Measurements from ENCODE around the gene APC2. TPM values are rescaled to one million over a fixed set of nuclear protein-coding genes. Genes with fewer than 3 reads are reported as not detected.

Gene APC2
- total and polyA plus RNA-seq, 2 donors (not counting 1 experiment from before 2014, with no cell fraction given), result 0.12 to 0.16 TPM

DNA sequence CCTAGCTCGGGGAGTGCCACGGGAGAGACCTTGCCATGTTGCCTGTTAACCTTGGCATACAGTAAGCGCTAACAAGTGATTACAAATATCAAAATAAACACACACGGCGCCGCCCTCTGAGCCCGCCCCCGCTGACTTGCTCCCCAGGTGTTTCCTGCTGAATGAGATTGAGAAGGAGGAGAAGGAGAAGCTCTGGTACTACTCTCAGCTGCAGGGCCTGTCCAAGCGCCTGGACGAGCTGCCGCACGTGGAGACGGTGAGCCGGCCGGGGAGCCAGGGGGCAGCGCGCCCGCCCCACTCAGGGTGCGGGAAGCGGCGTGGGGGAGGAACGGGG is 5.0 kb downstream of the APC2 start:
- Histone ChIP-seq H3K27me3 (replicated peaks in 1 of 4; ENCODE audit: control extremely low read depth in 1 of 4, control insufficient read depth in 3 of 4, insufficient read depth in 4 of 4, low read length in 3 of 4) (peaks cover 0 to 74% (median 45%) of the 10 kb centered on the region in 4 experiments), H3K4me1 (ENCODE audit: control insufficient read depth in 2 of 2, insufficient read depth in 2 of 2, low read length in 2 of 2) (peaks cover 38 to 39% of the 10 kb centered on the region in 2 donors), H3K36me3 (replicated peaks in 1 of 2; ENCODE audit: control extremely low read depth in 1 of 2, control insufficient read depth in 1 of 2, extremely low read depth in 1 of 2, insufficient read depth in 2 of 2, low read length in 1 of 2) (no peaks in the 10 kb centered on the region), H3K4me3 (ENCODE audit: control extremely low read depth in 1 of 5, extremely low read depth in 1 of 5, insufficient read depth in 1 of 5, low read depth in 2 of 5, low read length in 4 of 5) (peak overlapping the region in 3 of 5 experiments; percentile 12 to 29 (median 15)), H3K9ac (ENCODE audit: low read length) (peak overlapping the region; percentile 54), H3K4me2 (replicated peaks; ENCODE audit: low read depth, low read length, poor library complexity, severe bottlenecking) (peak overlapping the region; percentile 80), H3K9me3 (ENCODE audit: control extremely low read depth in 1 of 3, control insufficient read depth in 2 of 3, insufficient read depth in 1 of 3, low read length in 2 of 3) (peaks cover 0 to 40% (median 0%) of the 10 kb centered on the region in 3 donors), H4K20me1 (ENCODE audit: control insufficient read depth, insufficient read depth, low read length, poor library complexity, severe bottlenecking) (peaks cover 7% of the 10 kb centered on the region), H3K27ac (ENCODE audit: low read length in 2 of 2) (no peak overlapping the region), H2AFZ (ENCODE audit: insufficient read depth, low read depth, low read length, poor library complexity, severe bottlenecking) (no peak overlapping the region), H3K79me2 (ENCODE audit: control insufficient read depth, insufficient read depth, low read length) (no peaks in the 10 kb centered on the region)
- H3K4me1 Mint-ChIP-seq, result peaks cover 24% of the 10 kb centered on the region
- under 1% methylated on average over 14 of the region's 22 CpGs for whole genome bisulfite sequencing (ENCODE audit: insufficient coverage)
- H3K9me3 Mint-ChIP-seq (ENCODE audit: insufficient read depth), result no peaks in the 10 kb centered on the region
- H3K27me3 Mint-ChIP-seq, result peaks cover 37% of the 10 kb centered on the region
- peak overlapping the region; percentile 68 for H3K4me3 Mint-ChIP-seq
- POLR2A ChIA-PET, result interaction anchor here (0.6 to 1.0 kb wide), 3 partner anchors 21 to 398 kb away, joined by 5 to 10 read pairs (median 7); partner anchors contain the start of gene REEP6
- no peak overlapping the region for H3K27ac Mint-ChIP-seq
- TF ChIP-seq EZH2 (IDR thresholded peaks at IDR 0.05; ENCODE audit: borderline replicate concordance, insufficient read depth, low read depth, low read length, poor library complexity, severe bottlenecking) (no peak), CTCF (IDR thresholded peaks at IDR 0.05) (no peak)
- intact Hi-C loops (cut with micrococcal nuclease), result loop anchor here (2.0 kb wide), 1 partner anchor 36 kb away; the partner anchor contains the start of genes PCSK4 and REEP6
- DNase-seq, result peak; percentile 67
- ATAC-seq (ENCODE audit: low read depth), result peak; percentile 34
- CTCF ChIA-PET, result interaction anchor here (0.5 to 2.8 kb wide), 3 partner anchors 10 to 420 kb away, joined by 3 to 11 read pairs (median 5); no protein-coding TSS in a partner anchor
